Measurements from ENCODE around the gene S100A9. TPM values are rescaled to one million over a fixed set of nuclear protein-coding genes. Genes with fewer than 3 reads are reported as not detected.

S100A9 gene
- total and polyA plus RNA-seq, 2 of the 8 experiments (the other 6 are each of a cell fraction or from before 2014, with no cell fraction given), result not detected

- TF ChIP-seq ATF2 (IDR thresholded peaks at IDR 0.05; ENCODE audit: low read length) (no peak), FOSL1 (IDR thresholded peaks at IDR 0.05; ENCODE audit: insufficient read depth, low read depth, low read length) (no peak), RFX5 (IDR thresholded peaks at IDR 0.05; ENCODE audit: borderline replicate concordance, low read depth, low read length) (no peak), BACH1 (IDR thresholded peaks at IDR 0.05; ENCODE audit: low read length) (no peak), TCF12 (IDR thresholded peaks at IDR 0.05; ENCODE audit: low read depth, low read length) (no peak)
Observed at GRCh38 chr1:153370146-153370545, 12.5 kb downstream of the S100A9 start (continued).
